Activated CD4-positive, CD25-positive, alpha-beta regulatory T cell treated with anti-CD3 and anti-CD28 coated beads, Interleukin-2, amount 50 U/mL, for 72 hours (primary cell): ENCODE measurements around the gene SRD5A3.

ENCODE experiments used
- DNase-seq: peaks from one replicate; pipeline ENCODE4 v3.0.0; 2021

Gene SRD5A3

DNA sequence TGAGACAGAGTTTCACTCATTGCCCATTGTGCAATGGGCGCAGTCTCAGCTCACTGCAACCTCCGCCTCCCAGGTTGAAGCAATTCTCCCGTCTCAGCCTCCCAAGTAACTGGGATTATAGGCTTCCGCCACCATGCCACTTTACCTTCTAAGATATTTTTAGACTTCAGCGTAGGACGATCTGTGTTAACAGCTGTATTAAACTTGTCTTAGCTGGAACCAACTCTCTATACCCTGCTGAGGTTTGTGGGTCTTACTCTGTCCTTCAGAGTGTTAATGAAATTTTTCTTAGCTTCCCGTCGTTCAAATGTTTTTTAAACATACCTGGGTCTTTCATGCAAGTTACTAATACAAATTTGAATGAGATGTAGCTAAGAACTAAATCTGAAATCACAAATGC is 64.4 kb downstream of the SRD5A3 start:
- no peak for DNase-seq

DNA sequence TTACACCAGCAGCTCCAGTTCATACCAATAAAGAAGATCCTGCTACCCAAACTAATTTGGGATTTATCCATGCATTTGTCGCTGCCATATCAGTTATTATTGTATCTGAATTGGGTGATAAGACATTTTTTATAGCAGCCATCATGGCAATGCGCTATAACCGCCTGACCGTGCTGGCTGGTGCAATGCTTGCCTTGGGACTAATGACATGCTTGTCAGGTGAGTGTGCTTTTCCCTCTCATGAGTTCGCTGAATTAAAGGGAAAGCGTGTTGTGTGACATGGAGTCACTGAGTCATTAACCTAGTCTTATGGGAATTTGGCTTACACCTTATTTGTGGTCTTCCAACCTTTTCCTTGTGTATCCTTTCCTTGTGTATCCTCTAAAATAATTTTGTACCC is 65.6 kb downstream of the SRD5A3 start:
- no peak for DNase-seq

- no peak for DNase-seq
Measured at GRCh38 chr4:55416176-55416575, 70.1 kb downstream of the SRD5A3 start.
